Measurements from ENCODE around the gene PTPRS. TPM values are rescaled to one million over a fixed set of nuclear protein-coding genes. Genes with fewer than 3 reads are reported as not detected.
"Not testable (repeated sequence)": the region's sequence is repeated elsewhere in the genome, so short reads cannot be mapped to it uniquely, and the experiment has no call there.

The PTPRS gene
- polyA plus RNA-seq, 3 donors, result 0.03 TPM; not detected in 2

DNA sequence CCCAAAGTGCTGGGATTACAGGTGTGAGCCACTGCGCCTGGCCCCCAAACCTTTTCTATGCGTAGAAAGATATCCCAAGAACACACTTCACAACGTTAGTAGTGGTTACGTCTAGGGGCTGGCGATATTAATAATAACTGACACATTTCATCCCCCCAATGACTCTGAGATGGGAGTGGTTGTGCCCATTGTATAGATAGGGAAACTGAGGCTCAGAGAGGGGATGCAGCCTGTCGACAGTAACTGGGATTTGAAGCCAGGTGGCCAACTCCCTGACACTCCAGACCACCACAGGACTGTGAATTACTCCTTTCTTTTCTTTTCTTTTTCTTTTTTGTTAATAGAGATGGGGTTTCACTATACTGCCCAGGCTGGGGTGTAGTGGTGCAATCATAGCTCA, 25.3 kb upstream of the PTPRS start:
- WGBS (ENCODE audit: insufficient coverage), result no CpG with 5 or more reads among the region's 6 CpGs
- H3K4me1 Mint-ChIP-seq, result no peaks in the 10 kb centered on the region
- H3K9me3 ChIP-seq (replicated peaks in 1 of 2; ENCODE audit: control insufficient read depth in 1 of 2, insufficient read depth in 1 of 2, low read length in 2 of 2), result no peaks in the 10 kb centered on the region
- no peak overlapping the region for H3K27ac Mint-ChIP-seq
- no peaks in the 10 kb centered on the region for H3K36me3 Mint-ChIP-seq
- H3K79me2 ChIP-seq (ENCODE audit: insufficient read depth, low read length), result no peaks in the 10 kb centered on the region
- no peak overlapping the region for H3K4me3 Mint-ChIP-seq
- peaks cover 0 to 6% (median 4%) of the 10 kb centered on the region in 3 donors for H3K27me3 Mint-ChIP-seq (ENCODE audit: low read depth in 3 of 3)
- H3K36me3 ChIP-seq (replicated peaks in 1 of 2; ENCODE audit: control insufficient read depth in 1 of 2, insufficient read depth in 2 of 2, low read length in 2 of 2), result no peaks in the 10 kb centered on the region
- intact Hi-C loops (cut with micrococcal nuclease), result no loop called here
- DNase-seq, result no peak
- no peak overlapping the region for H2AFZ ChIP-seq (ENCODE audit: insufficient read depth, low read depth, low read length, poor library complexity, severe bottlenecking)
- no peaks in the 10 kb centered on the region for H3K27me3 ChIP-seq (ENCODE audit: control insufficient read depth in 2 of 2, insufficient read depth in 2 of 2, low read length in 2 of 2)
- H3K4me1 ChIP-seq (ENCODE audit: control insufficient read depth in 1 of 2, insufficient read depth in 2 of 2, low read length in 2 of 2), result no peaks in the 10 kb centered on the region
- no peak overlapping the region for H3K4me3 ChIP-seq (replicated peaks in 1 of 3; ENCODE audit: low read depth in 2 of 3, low read length in 3 of 3)
- H3K9ac ChIP-seq (ENCODE audit: insufficient read depth, low read length, poor library complexity, severe bottlenecking), result no peak overlapping the region
- TF ChIP-seq, protein P1, sequence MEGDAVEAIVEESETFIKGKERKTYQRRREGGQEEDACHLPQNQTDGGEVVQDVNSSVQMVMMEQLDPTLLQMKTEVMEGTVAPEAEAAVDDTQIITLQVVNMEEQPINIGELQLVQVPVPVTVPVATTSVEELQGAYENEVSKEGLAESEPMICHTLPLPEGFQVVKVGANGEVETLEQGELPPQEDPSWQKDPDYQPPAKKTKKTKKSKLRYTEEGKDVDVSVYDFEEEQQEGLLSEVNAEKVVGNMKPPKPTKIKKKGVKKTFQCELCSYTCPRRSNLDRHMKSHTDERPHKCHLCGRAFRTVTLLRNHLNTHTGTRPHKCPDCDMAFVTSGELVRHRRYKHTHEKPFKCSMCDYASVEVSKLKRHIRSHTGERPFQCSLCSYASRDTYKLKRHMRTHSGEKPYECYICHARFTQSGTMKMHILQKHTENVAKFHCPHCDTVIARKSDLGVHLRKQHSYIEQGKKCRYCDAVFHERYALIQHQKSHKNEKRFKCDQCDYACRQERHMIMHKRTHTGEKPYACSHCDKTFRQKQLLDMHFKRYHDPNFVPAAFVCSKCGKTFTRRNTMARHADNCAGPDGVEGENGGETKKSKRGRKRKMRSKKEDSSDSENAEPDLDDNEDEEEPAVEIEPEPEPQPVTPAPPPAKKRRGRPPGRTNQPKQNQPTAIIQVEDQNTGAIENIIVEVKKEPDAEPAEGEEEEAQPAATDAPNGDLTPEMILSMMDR (IDR thresholded peaks at IDR 0.05), result no peak
- no peak overlapping the region for H3K27ac ChIP-seq (ENCODE audit: low read depth in 1 of 2, low read length in 2 of 2)
- no peak overlapping the region for H3K4me2 ChIP-seq (replicated peaks; ENCODE audit: extremely low read depth, low read length, poor library complexity, severe bottlenecking)
- no peaks in the 10 kb centered on the region for H4K20me1 ChIP-seq (ENCODE audit: insufficient read depth, low read length)
- no peaks in the 10 kb centered on the region for H3K9me3 Mint-ChIP-seq

DNA sequence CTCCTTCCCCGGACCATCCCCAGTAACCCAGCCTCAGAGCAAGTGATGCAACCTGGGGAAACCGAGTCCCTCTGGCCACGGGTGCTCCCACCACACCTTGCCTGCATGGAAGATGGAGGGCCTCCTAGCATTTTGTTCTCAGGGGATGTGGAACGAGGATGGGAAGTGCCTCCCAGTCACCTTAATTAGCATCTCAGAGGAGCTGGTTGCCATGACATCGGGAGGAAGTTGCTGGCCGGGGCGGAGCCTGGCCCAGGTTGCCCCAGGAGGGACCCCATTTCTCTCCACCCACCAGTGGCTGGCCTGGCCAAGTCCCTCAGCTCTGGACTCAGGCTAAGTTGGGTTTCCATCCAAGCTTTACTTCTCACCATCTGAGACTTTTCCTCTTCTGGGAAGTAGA, 24.1 kb upstream of the PTPRS start:
- Histone ChIP-seq H3K36me3 (replicated peaks in 1 of 2; ENCODE audit: control insufficient read depth in 1 of 2, insufficient read depth in 2 of 2, low read length in 2 of 2) (no peaks in the 10 kb centered on the region), H3K79me2 (ENCODE audit: insufficient read depth, low read length) (no peaks in the 10 kb centered on the region), H2AFZ (ENCODE audit: insufficient read depth, low read depth, low read length, poor library complexity, severe bottlenecking) (no peak overlapping the region), H3K27me3 (ENCODE audit: control insufficient read depth in 2 of 2, insufficient read depth in 2 of 2, low read length in 2 of 2) (no peaks in the 10 kb centered on the region), H3K4me2 (replicated peaks; ENCODE audit: extremely low read depth, low read length, poor library complexity, severe bottlenecking) (no peak overlapping the region), H3K4me3 (replicated peaks in 1 of 3; ENCODE audit: low read depth in 2 of 3, low read length in 3 of 3) (no peak overlapping the region), H3K9me3 (replicated peaks in 1 of 2; ENCODE audit: control insufficient read depth in 1 of 2, insufficient read depth in 1 of 2, low read length in 2 of 2) (no peaks in the 10 kb centered on the region), H3K4me1 (ENCODE audit: control insufficient read depth in 1 of 2, insufficient read depth in 2 of 2, low read length in 2 of 2) (no peaks in the 10 kb centered on the region), H3K9ac (ENCODE audit: insufficient read depth, low read length, poor library complexity, severe bottlenecking) (no peak overlapping the region), H3K27ac (ENCODE audit: low read depth in 1 of 2, low read length in 2 of 2) (no peak overlapping the region), H4K20me1 (ENCODE audit: insufficient read depth, low read length) (no peaks in the 10 kb centered on the region)
- Mint-ChIP-seq H3K27me3 (ENCODE audit: low read depth in 3 of 3) (peaks cover 0 to 8% (median 4%) of the 10 kb centered on the region in 3 donors), H3K9me3 (peaks cover 0 to 1% (median 0%) of the 10 kb centered on the region in 7 donors), H3K27ac (no peak overlapping the region), H3K36me3 (no peaks in the 10 kb centered on the region), H3K4me1 (no peaks in the 10 kb centered on the region), H3K4me3 (no peak overlapping the region)
- WGBS (ENCODE audit: insufficient coverage), result 0% methylated on average over 4 of the region's 7 CpGs
- DNase-seq, result no peak
- intact Hi-C loops (cut with micrococcal nuclease), result no loop called here
- TF ChIP-seq, protein P1 (IDR thresholded peaks at IDR 0.05), result no peak

DNA sequence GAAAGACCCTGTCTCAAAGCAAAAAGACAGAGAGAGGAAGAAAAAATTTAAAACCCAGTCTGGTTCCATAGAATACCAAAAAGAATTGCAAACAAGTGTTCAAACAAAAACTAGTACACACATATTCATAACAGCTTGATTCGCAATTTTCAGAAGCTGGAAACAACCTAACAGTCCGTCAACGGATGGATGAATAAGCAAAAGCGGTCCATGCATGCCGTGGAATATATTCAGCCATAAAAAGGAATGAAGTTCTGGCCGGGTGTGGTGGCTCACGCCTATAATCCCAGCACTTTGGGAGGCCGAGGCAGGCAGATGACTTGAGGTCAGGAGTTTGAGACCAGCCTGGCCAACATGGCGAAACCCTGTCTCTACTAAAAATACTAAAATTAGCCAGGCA, 21.2 kb upstream of the PTPRS start:
- H3K27ac Mint-ChIP-seq; H3K4me2 ChIP-seq (replicated peaks; ENCODE audit: extremely low read depth, low read length, poor library complexity, severe bottlenecking); H3K9ac ChIP-seq (ENCODE audit: insufficient read depth, low read length, poor library complexity, severe bottlenecking); H3K9me3 ChIP-seq (replicated peaks in 1 of 2; ENCODE audit: control insufficient read depth in 1 of 2, insufficient read depth in 1 of 2, low read length in 2 of 2); H2AFZ ChIP-seq (ENCODE audit: insufficient read depth, low read depth, low read length, poor library complexity, severe bottlenecking); DNase-seq; H3K9me3 Mint-ChIP-seq; H4K20me1 ChIP-seq (ENCODE audit: insufficient read depth, low read length); H3K36me3 ChIP-seq (replicated peaks in 1 of 2; ENCODE audit: control insufficient read depth in 1 of 2, insufficient read depth in 2 of 2, low read length in 2 of 2); H3K36me3 Mint-ChIP-seq; intact Hi-C loops (cut with micrococcal nuclease); H3K4me3 Mint-ChIP-seq; H3K27ac ChIP-seq (ENCODE audit: low read depth in 1 of 2, low read length in 2 of 2); H3K4me1 ChIP-seq (ENCODE audit: control insufficient read depth in 1 of 2, insufficient read depth in 2 of 2, low read length in 2 of 2); H3K4me1 Mint-ChIP-seq; H3K27me3 ChIP-seq (ENCODE audit: control insufficient read depth in 2 of 2, insufficient read depth in 2 of 2, low read length in 2 of 2); H3K4me3 ChIP-seq (replicated peaks in 1 of 3; ENCODE audit: low read depth in 2 of 3, low read length in 3 of 3); H3K79me2 ChIP-seq (ENCODE audit: insufficient read depth, low read length): not testable (repeated sequence)
- H3K27me3 Mint-ChIP-seq (ENCODE audit: low read depth in 3 of 3), result peaks cover 0 to 12% (median 4%) of the 10 kb centered on the region in 3 donors
- WGBS (ENCODE audit: insufficient coverage), result 97% methylated on average over 8 of the region's 9 CpGs
